ENCODE data around the gene AKAP1.

DNA sequence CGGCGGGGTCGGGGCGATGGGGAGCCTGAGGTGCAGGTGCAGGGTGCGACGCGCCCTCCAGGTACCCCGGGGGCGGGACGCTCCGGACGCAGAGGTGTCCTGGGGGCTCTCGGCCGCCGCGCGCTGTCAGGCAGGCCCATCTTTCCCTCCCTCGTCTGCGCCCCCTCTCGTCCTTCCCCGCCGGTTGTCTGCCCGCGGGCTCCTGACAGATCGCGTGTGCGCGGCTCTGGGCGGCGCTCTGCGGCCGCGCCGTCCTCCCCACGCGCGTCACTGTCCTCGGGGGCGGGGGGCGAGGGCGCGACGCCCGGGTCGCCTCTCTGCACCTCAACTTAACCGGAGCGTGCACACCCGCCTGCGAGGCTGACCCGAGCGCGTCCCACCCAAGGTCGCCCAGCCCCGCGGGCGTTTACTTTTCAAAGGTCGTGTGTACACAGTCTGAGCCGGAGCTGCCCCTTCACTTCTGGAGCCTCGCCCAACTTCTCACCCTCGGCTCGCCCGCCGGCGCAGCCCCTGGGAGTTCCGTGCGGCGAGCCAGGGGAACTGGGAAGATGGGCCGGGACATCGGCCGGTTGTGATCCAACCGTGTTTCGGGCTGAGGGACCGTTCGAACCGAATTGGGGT lies 512 bp downstream of the AKAP1 start:
- TF ChIP-seq EZH2phosphoT487 (IDR thresholded peaks at IDR 0.05; ENCODE audit: insufficient read depth, low read depth) (no peak), EZH2 (IDR thresholded peaks at IDR 0.05; ENCODE audit: insufficient read depth, poor library complexity, severe bottlenecking) (no peak)
